CD4-positive, CD25-positive, alpha-beta regulatory T cell (primary cell): ENCODE measurements around the gene PRAF2. TPM values are rescaled to one million over a fixed set of nuclear protein-coding genes. Genes with fewer than 3 reads are reported as not detected.

Source experiments
- ATAC-seq, 2 donors: fragments of 150-1000 bp; cut with Tn5 transposase; one replicate each; pipeline ENCODE4 v1.10.0; 2021; ENCODE audit warnings: low read depth in 2 of 2, moderate number of reproducible peaks in 2 of 2, moderate library complexity in 1 of 2
- DNase-seq, 3 donors: peaks; one replicate each; pipeline versions ENCODE4 v3.0.0 to v3.0.0-alpha.2; 2012 to 2022; ENCODE audit warnings: mixed read lengths in 1 of 3
- H3K27ac ChIP-seq: one replicate; pipeline ENCODE4 v1.7.0; 2013; ENCODE audit warnings: mild to moderate bottlenecking, low read length; ENCODE audit not compliant: insufficient read depth, poor library complexity, severe bottlenecking
- H3K27me3 ChIP-seq: one replicate; pipeline ENCODE4 v1.7.0; 2013; ENCODE audit warnings: low read length; ENCODE audit not compliant: control insufficient read depth, insufficient read depth
- H3K36me3 ChIP-seq: one replicate; pipeline ENCODE4 v1.7.0; 2013; ENCODE audit warnings: mild to moderate bottlenecking, low read length, moderate library complexity; ENCODE audit not compliant: control insufficient read depth, insufficient read depth
- H3K4me1 ChIP-seq: 2 replicates; pipeline ENCODE4 v1.7.0; 2013; ENCODE audit warnings: mild to moderate bottlenecking, low read length; ENCODE audit not compliant: insufficient read depth, control insufficient read depth, poor library complexity, severe bottlenecking
- H3K4me3 ChIP-seq: one replicate; pipeline ENCODE4 v1.7.0; 2013; ENCODE audit warnings: low read depth, mild to moderate bottlenecking, low read length, moderate library complexity
- H3K9me3 ChIP-seq, 2 experiments: 1 replicate in 1 of 2; 2 replicates in 1 of 2; pipeline ENCODE4 v1.7.0; 2013; ENCODE audit warnings: low read length in 2 of 2, mild to moderate bottlenecking in 1 of 2, moderate library complexity in 1 of 2; ENCODE audit not compliant: control insufficient read depth in 2 of 2
- H3K27ac Mint-ChIP-seq, 3 donors: one replicate each; pipeline ENCODE4 v1.8.0; 2020 to 2022; ENCODE audit warnings: mild to moderate bottlenecking in 3 of 3, mixed read lengths in 3 of 3, moderate library complexity in 2 of 3
- H3K27me3 Mint-ChIP-seq: one replicate; pipeline ENCODE4 v1.8.0; 2022; ENCODE audit warnings: mild to moderate bottlenecking, mixed read lengths
- H3K36me3 Mint-ChIP-seq: one replicate; pipeline ENCODE4 v1.8.0; 2020; ENCODE audit warnings: mixed read lengths
- H3K4me1 Mint-ChIP-seq, 4 donors: one replicate each; pipeline ENCODE4 v1.8.0; 2020 to 2022; ENCODE audit warnings: mixed read lengths in 4 of 4, mild to moderate bottlenecking in 1 of 4
- H3K4me3 Mint-ChIP-seq, 4 donors: one replicate each; pipeline ENCODE4 v1.8.0; 2020 to 2022; ENCODE audit warnings: mild to moderate bottlenecking in 4 of 4, mixed read lengths in 4 of 4, moderate library complexity in 3 of 4
- H3K9me3 Mint-ChIP-seq, 7 donors: one replicate each; pipeline ENCODE4 v1.8.0; 2020 to 2022; ENCODE audit warnings: mixed read lengths in 7 of 7, mild to moderate bottlenecking in 3 of 7, moderate library complexity in 2 of 7
- polyA plus RNA-seq, 4 donors: library from polyadenylated mRNA; unstranded; fragments of 300-500 nt; fragmentation: Illumina TruSeq; gene quantifications; one replicate each; pipeline ENCODE4 v1.2.3, GENCODE V29; 2021
- total RNA-seq: library from RNA; stranded (reverse); gene quantifications from one replicate; pipeline ENCODE4 v1.2.3, GENCODE V29; 2022

Gene PRAF2
- total and polyA plus RNA-seq, 5 donors from 2014 or later: 20.4 to 49.4 (median 42.0) TPM

GRCh38 chrX:49041744-49042580 lies 31.8 kb downstream of the PRAF2 start:
- no peaks in the 10 kb centered on the region for H3K9me3 Mint-ChIP-seq
- peaks cover 15% of the 10 kb centered on the region for H3K36me3 ChIP-seq
- peak overlapping the region; percentile 89 to 97 (median 90) for H3K4me3 Mint-ChIP-seq
- DNase-seq (peak in 2 of 3 donors; percentile 12 to 30), ATAC-seq (no peak)
- H3K4me3 ChIP-seq: peak overlapping the region; percentile 83
- no peaks in the 10 kb centered on the region for H3K9me3 ChIP-seq
- no peaks in the 10 kb centered on the region for H3K27me3 ChIP-seq
- no peaks in the 10 kb centered on the region for H3K27me3 Mint-ChIP-seq
- peak overlapping the region; percentile 94 for H3K27ac ChIP-seq
- H3K4me1 ChIP-seq: peaks cover 32% of the 10 kb centered on the region
- H3K36me3 Mint-ChIP-seq: peaks cover 10% of the 10 kb centered on the region
- peaks cover 0 to 40% (median 17%) of the 10 kb centered on the region in 4 donors for H3K4me1 Mint-ChIP-seq
- H3K27ac Mint-ChIP-seq: peak overlapping the region; percentile 92 to 97 (median 95)

- ATAC-seq (no peak), DNase-seq (no peak)
- H3K27me3 ChIP-seq: no peaks in the 10 kb centered on the region
- no peaks in the 10 kb centered on the region for H3K9me3 Mint-ChIP-seq
- H3K27ac Mint-ChIP-seq: peak overlapping the region; percentile 51 to 73 (median 52)
- H3K27ac ChIP-seq: peak overlapping the region; percentile 64
- H3K4me3 ChIP-seq: peak overlapping the region; percentile 7
- peaks cover 0 to 40% (median 17%) of the 10 kb centered on the region in 4 donors for H3K4me1 Mint-ChIP-seq
- H3K27me3 Mint-ChIP-seq: no peaks in the 10 kb centered on the region
- H3K4me3 Mint-ChIP-seq: peak overlapping the region in 2 of 4 donors; percentile 57 to 89
- no peaks in the 10 kb centered on the region for H3K9me3 ChIP-seq
- peaks cover 32% of the 10 kb centered on the region for H3K4me1 ChIP-seq
- H3K36me3 Mint-ChIP-seq: peaks cover 10% of the 10 kb centered on the region
- H3K36me3 ChIP-seq: peaks cover 15% of the 10 kb centered on the region
These were observed 33.3 kb downstream of the PRAF2 start for GRCh38 chrX:49040376-49040955.

- ATAC-seq (no peak), DNase-seq (peak; percentile 21 to 59 (median 30))
- no peaks in the 10 kb centered on the region for H3K27me3 ChIP-seq
- H3K4me3 ChIP-seq: peak overlapping the region; percentile 7
- peak overlapping the region; percentile 64 for H3K27ac ChIP-seq
- Mint-ChIP-seq H3K27me3 (no peaks in the 10 kb centered on the region), H3K36me3 (peaks cover 10% of the 10 kb centered on the region), H3K27ac (peak overlapping the region; percentile 52 to 73 (median 68)), H3K4me3 (peak overlapping the region; percentile 6 to 80 (median 54)), H3K4me1 (peaks cover 0 to 40% (median 17%) of the 10 kb centered on the region in 4 donors), H3K9me3 (no peaks in the 10 kb centered on the region)
- H3K4me1 ChIP-seq: peaks cover 32% of the 10 kb centered on the region
- H3K9me3 ChIP-seq: no peaks in the 10 kb centered on the region
- H3K36me3 ChIP-seq: peaks cover 17% of the 10 kb centered on the region
These were observed 34.0 kb downstream of the PRAF2 start for GRCh38 chrX:49039598-49040375.

- peaks cover 18% of the 10 kb centered on the region for H3K36me3 Mint-ChIP-seq
- H3K9me3 Mint-ChIP-seq: no peaks in the 10 kb centered on the region
- no peak overlapping the region for H3K4me3 ChIP-seq
- no peak overlapping the region for H3K27ac ChIP-seq
- H3K27me3 ChIP-seq: no peaks in the 10 kb centered on the region
- H3K4me1 Mint-ChIP-seq: peaks cover 0 to 33% (median 12%) of the 10 kb centered on the region in 4 donors
- peaks cover 28% of the 10 kb centered on the region for H3K4me1 ChIP-seq
- DNase-seq (no peak), ATAC-seq (no peak)
- peak overlapping the region in 1 of 3 donors; percentile 16 for H3K27ac Mint-ChIP-seq
- H3K9me3 ChIP-seq: no peaks in the 10 kb centered on the region
- peak overlapping the region in 1 of 4 donors; percentile 12 for H3K4me3 Mint-ChIP-seq
- H3K27me3 Mint-ChIP-seq: no peaks in the 10 kb centered on the region
- peaks cover 35% of the 10 kb centered on the region for H3K36me3 ChIP-seq
These were observed 35.8 kb downstream of the PRAF2 start for GRCh38 chrX:49037883-49038475.

- ATAC-seq (no peak), DNase-seq (no peak)
- H3K36me3 Mint-ChIP-seq: peaks cover 9% of the 10 kb centered on the region
- Histone ChIP-seq H3K9me3 (no peaks in the 10 kb centered on the region), H3K27me3 (no peaks in the 10 kb centered on the region), H3K27ac (no peak overlapping the region), H3K36me3 (peaks cover 26% of the 10 kb centered on the region), H3K4me1 (no peaks in the 10 kb centered on the region), H3K4me3 (no peak overlapping the region)
- peaks cover 0 to 2% (median 0%) of the 10 kb centered on the region in 7 donors for H3K9me3 Mint-ChIP-seq
- peak overlapping the region in 1 of 3 donors; percentile 45 for H3K27ac Mint-ChIP-seq
- no peak overlapping the region for H3K4me3 Mint-ChIP-seq
- H3K27me3 Mint-ChIP-seq: no peaks in the 10 kb centered on the region
- peaks cover 0 to 2% (median 0%) of the 10 kb centered on the region in 4 donors for H3K4me1 Mint-ChIP-seq
These were observed 43.5 kb downstream of the PRAF2 start for GRCh38 chrX:49030283-49030682.

GRCh38 chrX:49029876-49030275 lies 43.9 kb downstream of the PRAF2 start:
- H3K9me3 ChIP-seq: no peaks in the 10 kb centered on the region
- Mint-ChIP-seq H3K27ac (no peak overlapping the region), H3K4me3 (no peak overlapping the region), H3K36me3 (peaks cover 9% of the 10 kb centered on the region), H3K27me3 (no peaks in the 10 kb centered on the region), H3K9me3 (peaks cover 0 to 2% (median 0%) of the 10 kb centered on the region in 7 donors), H3K4me1 (peaks cover 0 to 2% (median 0%) of the 10 kb centered on the region in 4 donors)
- H3K27me3 ChIP-seq: no peaks in the 10 kb centered on the region
- no peak overlapping the region for H3K4me3 ChIP-seq
- ATAC-seq: no peak
- peaks cover 26% of the 10 kb centered on the region for H3K36me3 ChIP-seq
- no peak overlapping the region for H3K27ac ChIP-seq
- DNase-seq: no peak
- H3K4me1 ChIP-seq: no peaks in the 10 kb centered on the region
